ENCODE results near the gene TLX3. TPM values are rescaled to one million over a fixed set of nuclear protein-coding genes. Genes with fewer than 3 reads are reported as not detected.

TLX3 gene
- total RNA-seq, 1 donor from 2014 or later, result not detected

GRCh38 chr5:171310819-171311321 lies 1.8 kb downstream of the TLX3 start:
- H3K4me1 Mint-ChIP-seq, result peaks cover 15% of the 10 kb centered on the region
- H3K36me3 Mint-ChIP-seq, result no peaks in the 10 kb centered on the region
- peak overlapping the region; percentile 31 for H3K4me3 Mint-ChIP-seq
- DNase-seq (ENCODE audit: low spot score in 2 of 2, unreplicated experiment in 2 of 2), result no peak
- H3K27me3 Mint-ChIP-seq (ENCODE audit: low read depth), result peaks cover 91% of the 10 kb centered on the region
- H3K27ac Mint-ChIP-seq, result no peak overlapping the region
- no peaks in the 10 kb centered on the region for H3K9me3 Mint-ChIP-seq
- TF ChIP-seq CTCF (IDR thresholded peaks at IDR 0.05; ENCODE audit: unreplicated experiment), result no peak

- H3K4me3 Mint-ChIP-seq, result peak overlapping the region; percentile 43
- H3K36me3 Mint-ChIP-seq, result no peaks in the 10 kb centered on the region
- TF ChIP-seq CTCF (IDR thresholded peaks at IDR 0.05; ENCODE audit: unreplicated experiment), result no peak
- H3K9me3 Mint-ChIP-seq, result no peaks in the 10 kb centered on the region
- no peak overlapping the region for H3K27ac Mint-ChIP-seq
- peaks cover 20% of the 10 kb centered on the region for H3K4me1 Mint-ChIP-seq
- peaks cover 91% of the 10 kb centered on the region for H3K27me3 Mint-ChIP-seq (ENCODE audit: low read depth)
- DNase-seq (ENCODE audit: low spot score in 2 of 2, unreplicated experiment in 2 of 2), result no peak
These were observed 2.5 kb downstream of the TLX3 start for GRCh38 chr5:171311322-171312077.

- TF ChIP-seq CTCF (IDR thresholded peaks at IDR 0.05; ENCODE audit: unreplicated experiment), result no peak
- peaks cover 20% of the 10 kb centered on the region for H3K4me1 Mint-ChIP-seq
- peaks cover 91% of the 10 kb centered on the region for H3K27me3 Mint-ChIP-seq (ENCODE audit: low read depth)
- H3K27ac Mint-ChIP-seq, result no peak overlapping the region
- peak overlapping the region; percentile 36 for H3K4me3 Mint-ChIP-seq
- H3K9me3 Mint-ChIP-seq, result no peaks in the 10 kb centered on the region
- no peaks in the 10 kb centered on the region for H3K36me3 Mint-ChIP-seq
- DNase-seq (ENCODE audit: low spot score in 2 of 2, unreplicated experiment in 2 of 2), result no peak
These were observed 3.3 kb downstream of the TLX3 start for GRCh38 chr5:171312129-171312974.

GRCh38 chr5:171313481-171314206 lies 4.6 kb downstream of the TLX3 start:
- no peak for DNase-seq (ENCODE audit: low spot score in 2 of 2, unreplicated experiment in 2 of 2)
- Mint-ChIP-seq H3K4me3 (no peak overlapping the region), H3K27ac (no peak overlapping the region), H3K27me3 (ENCODE audit: low read depth) (peaks cover 92% of the 10 kb centered on the region), H3K9me3 (no peaks in the 10 kb centered on the region), H3K4me1 (peaks cover 20% of the 10 kb centered on the region), H3K36me3 (no peaks in the 10 kb centered on the region)
- TF ChIP-seq CTCF (IDR thresholded peaks at IDR 0.05; ENCODE audit: unreplicated experiment), result no peak

- Mint-ChIP-seq H3K36me3 (no peaks in the 10 kb centered on the region), H3K9me3 (no peaks in the 10 kb centered on the region), H3K4me3 (no peak overlapping the region), H3K4me1 (peaks cover 19% of the 10 kb centered on the region), H3K27me3 (ENCODE audit: low read depth) (peaks cover 94% of the 10 kb centered on the region), H3K27ac (no peak overlapping the region)
- TF ChIP-seq CTCF (IDR thresholded peaks at IDR 0.05; ENCODE audit: unreplicated experiment), result no peak
- DNase-seq (ENCODE audit: low spot score in 2 of 2, unreplicated experiment in 2 of 2), result peak in 1 of 2 experiments; percentile 66
These were observed 5.8 kb downstream of the TLX3 start for GRCh38 chr5:171314728-171315385.
